Measurements from ENCODE around the gene ASXL2.

DNA sequence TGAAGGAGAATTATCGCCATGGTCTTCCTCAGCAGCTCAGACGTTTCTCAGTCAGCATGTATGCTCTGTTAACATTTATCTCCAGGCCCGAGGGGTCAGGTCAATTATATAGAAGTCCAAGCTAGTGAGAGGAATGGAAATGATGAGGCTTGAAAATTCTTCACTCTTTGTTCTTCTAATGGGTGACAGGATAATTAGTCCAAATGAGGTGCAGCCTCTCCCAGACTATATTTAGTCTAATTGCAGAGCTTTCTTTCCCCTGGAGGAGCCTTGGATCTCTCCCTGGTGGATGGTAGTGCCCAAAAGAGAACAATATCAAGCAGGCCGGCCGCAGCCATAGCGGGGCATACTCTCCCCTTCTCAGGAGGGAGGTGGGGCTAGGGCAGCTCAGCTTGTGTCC, 153.5 kb downstream of the ASXL2 start:
- TF ChIP-seq EP300 (conservative IDR thresholded peaks at IDR 0.05; ENCODE audit: poor library complexity, severe bottlenecking) (no peak), POLR2AphosphoS5 (IDR thresholded peaks at IDR 0.05) (no peak), TAF1 (IDR thresholded peaks at IDR 0.05; ENCODE audit: low read depth) (no peak), MXI1 (conservative IDR thresholded peaks at IDR 0.05; ENCODE audit: poor library complexity, severe bottlenecking) (no peak)
- TF ChIP-seq, protein P1, sequence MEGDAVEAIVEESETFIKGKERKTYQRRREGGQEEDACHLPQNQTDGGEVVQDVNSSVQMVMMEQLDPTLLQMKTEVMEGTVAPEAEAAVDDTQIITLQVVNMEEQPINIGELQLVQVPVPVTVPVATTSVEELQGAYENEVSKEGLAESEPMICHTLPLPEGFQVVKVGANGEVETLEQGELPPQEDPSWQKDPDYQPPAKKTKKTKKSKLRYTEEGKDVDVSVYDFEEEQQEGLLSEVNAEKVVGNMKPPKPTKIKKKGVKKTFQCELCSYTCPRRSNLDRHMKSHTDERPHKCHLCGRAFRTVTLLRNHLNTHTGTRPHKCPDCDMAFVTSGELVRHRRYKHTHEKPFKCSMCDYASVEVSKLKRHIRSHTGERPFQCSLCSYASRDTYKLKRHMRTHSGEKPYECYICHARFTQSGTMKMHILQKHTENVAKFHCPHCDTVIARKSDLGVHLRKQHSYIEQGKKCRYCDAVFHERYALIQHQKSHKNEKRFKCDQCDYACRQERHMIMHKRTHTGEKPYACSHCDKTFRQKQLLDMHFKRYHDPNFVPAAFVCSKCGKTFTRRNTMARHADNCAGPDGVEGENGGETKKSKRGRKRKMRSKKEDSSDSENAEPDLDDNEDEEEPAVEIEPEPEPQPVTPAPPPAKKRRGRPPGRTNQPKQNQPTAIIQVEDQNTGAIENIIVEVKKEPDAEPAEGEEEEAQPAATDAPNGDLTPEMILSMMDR (IDR thresholded peaks at IDR 0.05; ENCODE audit: poor library complexity, severe bottlenecking), result no peak
- TF ChIP-seq, protein P2, sequence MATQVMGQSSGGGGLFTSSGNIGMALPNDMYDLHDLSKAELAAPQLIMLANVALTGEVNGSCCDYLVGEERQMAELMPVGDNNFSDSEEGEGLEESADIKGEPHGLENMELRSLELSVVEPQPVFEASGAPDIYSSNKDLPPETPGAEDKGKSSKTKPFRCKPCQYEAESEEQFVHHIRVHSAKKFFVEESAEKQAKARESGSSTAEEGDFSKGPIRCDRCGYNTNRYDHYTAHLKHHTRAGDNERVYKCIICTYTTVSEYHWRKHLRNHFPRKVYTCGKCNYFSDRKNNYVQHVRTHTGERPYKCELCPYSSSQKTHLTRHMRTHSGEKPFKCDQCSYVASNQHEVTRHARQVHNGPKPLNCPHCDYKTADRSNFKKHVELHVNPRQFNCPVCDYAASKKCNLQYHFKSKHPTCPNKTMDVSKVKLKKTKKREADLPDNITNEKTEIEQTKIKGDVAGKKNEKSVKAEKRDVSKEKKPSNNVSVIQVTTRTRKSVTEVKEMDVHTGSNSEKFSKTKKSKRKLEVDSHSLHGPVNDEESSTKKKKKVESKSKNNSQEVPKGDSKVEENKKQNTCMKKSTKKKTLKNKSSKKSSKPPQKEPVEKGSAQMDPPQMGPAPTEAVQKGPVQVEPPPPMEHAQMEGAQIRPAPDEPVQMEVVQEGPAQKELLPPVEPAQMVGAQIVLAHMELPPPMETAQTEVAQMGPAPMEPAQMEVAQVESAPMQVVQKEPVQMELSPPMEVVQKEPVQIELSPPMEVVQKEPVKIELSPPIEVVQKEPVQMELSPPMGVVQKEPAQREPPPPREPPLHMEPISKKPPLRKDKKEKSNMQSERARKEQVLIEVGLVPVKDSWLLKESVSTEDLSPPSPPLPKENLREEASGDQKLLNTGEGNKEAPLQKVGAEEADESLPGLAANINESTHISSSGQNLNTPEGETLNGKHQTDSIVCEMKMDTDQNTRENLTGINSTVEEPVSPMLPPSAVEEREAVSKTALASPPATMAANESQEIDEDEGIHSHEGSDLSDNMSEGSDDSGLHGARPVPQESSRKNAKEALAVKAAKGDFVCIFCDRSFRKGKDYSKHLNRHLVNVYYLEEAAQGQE (IDR thresholded peaks at IDR 0.05; ENCODE audit: borderline replicate concordance), result no peak

Measured in neural cell (in vitro differentiated cells).